AG08395 (cell line): ENCODE data around the gene TENT4B.

Experiments used
- DNase-seq: peaks from one replicate; pipeline ENCODE4 v3.0.0; 2012; ENCODE audit warnings: mixed read lengths, low spot score

The TENT4B gene

DNA sequence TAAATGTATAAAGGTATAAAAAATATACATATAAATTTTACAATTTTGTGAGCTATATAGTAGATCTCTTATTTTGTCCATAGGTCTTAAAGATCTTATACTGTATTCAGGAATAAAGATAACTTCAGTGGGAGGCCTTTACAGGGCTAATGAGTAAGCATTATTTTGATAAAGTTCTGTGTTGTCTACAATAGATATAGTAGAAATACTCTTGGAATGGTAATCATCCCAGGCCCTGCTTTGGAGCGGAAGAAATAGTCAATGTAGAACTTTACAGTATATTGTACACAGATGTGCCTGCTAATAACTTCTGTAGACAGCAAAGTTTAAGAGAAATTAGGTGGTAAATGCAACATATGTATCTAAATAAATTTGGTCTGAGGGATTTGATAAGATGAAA, 42.6 kb downstream of the TENT4B start:
- no peak for DNase-seq

DNA sequence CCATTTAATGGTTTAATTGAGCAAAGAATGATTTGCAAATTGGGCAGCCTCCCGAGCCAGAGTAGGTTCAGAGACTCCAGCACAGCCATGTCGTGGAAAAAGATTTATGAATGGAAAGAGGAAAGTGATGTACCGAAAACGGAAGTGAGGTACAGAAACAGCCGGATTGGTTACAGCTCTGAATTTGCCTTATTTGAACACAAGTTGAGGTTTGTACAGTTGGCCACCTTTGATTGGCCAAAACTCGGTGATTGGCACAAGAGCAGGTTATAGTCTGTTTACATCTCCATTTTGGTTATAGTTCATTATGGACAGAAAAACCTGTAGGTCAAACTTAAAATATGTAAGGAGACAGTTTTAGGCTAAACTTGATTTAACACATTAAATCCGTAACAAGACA, 44.5 kb downstream of the TENT4B start:
- DNase-seq: no peak

DNA sequence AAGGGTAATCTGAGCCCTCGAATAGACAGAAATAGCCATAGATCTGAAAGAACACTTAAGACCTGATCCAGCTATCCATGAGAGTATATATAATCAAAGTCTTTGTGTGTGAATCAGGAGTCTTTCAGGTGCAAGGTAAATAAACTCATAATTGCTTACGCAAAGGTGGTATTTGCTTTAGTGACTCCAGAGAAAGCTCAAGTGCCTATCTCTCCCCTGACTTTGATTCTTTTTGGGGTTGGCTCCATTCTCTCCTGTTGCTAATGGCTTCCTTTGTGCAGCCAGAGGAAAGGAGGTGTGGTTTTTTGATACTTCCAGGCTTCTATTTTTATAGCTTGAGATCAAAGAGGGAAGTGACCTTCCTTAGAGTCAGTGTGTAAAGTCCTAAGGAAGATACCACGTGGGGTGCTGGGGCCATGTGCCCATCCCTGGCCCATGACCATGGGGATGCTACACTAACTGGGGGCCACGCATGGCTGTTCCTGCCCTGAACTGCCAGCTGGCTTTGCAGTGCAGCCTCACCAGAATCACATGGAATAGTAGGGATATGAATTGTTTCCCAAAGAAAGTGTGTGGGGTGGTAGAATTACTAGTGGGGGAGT, 45.8 kb downstream of the TENT4B start:
- DNase-seq: no peak

DNA sequence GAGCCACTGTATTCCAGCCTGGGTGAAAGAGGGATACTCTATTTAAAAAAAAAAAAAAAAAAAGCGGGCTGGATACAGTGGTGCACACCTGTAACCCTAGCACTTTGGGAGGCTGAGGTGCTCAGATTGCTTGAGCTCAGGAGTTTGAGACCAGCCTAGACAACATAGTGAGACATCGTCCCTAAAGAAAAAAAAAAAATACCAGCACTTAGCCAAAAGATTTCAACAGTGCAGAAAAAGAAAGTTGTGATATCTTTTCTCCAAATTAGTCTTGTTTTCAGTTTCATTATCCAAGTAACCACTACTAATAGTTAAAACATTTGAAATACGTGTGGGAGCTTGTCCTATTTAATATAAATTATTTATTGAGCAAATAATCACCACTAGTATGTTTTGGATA, 48.7 kb downstream of the TENT4B start:
- DNase-seq: no peak

DNA sequence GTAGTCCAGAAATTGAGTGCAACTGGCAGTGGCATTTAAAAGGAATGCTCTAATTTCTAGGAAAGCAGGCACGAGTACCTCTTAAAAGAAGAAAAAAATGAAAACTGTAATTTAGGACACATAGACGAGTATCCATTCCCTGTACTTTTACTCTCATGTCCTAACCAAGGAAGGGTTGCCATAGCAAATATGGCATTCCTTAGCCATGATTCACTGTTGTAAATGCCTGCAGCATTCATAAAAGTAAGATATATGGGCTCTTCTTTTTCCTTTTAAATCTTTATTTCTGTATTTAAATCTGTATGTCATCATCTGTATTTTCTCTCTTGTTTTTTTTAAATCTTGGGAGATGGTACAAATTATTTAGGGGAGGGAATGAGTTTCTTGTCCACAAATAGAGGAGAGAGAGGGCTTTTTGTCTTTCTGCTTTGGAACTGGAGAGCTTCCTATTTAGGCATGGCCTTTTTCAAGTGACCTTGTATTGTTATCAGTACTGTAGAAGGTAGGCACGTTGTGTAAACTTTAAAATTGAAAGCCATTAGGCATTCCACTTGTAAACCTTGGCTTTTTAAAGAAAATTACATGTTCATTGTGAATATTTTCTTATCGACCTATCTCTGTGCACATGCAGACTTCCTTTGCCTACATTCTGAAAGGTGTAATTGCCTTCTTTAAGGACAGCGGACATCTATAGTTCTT, 50.0 kb downstream of the TENT4B start:
- DNase-seq: peak; percentile 88

DNA sequence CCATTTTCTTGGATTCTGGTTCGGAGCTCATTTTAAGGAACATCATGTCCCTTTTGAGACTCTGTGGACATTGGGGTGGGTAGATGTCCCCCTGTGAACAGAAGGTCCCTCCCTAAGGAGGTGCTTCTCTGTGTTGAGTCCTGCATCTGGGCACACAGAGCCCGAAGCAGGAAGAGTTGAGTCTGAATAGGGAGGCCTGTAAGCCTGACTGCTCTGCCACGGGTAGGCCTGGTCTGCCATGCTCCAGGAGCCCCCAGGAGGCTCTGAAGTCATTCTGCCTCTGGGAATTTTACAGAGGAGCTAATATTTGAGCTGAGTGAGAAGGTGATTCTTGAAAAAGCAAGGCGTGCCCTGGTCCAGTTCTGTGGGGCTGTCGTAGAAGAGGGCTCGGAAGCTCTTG, 50.6 kb downstream of the TENT4B start:
- no peak for DNase-seq

DNA sequence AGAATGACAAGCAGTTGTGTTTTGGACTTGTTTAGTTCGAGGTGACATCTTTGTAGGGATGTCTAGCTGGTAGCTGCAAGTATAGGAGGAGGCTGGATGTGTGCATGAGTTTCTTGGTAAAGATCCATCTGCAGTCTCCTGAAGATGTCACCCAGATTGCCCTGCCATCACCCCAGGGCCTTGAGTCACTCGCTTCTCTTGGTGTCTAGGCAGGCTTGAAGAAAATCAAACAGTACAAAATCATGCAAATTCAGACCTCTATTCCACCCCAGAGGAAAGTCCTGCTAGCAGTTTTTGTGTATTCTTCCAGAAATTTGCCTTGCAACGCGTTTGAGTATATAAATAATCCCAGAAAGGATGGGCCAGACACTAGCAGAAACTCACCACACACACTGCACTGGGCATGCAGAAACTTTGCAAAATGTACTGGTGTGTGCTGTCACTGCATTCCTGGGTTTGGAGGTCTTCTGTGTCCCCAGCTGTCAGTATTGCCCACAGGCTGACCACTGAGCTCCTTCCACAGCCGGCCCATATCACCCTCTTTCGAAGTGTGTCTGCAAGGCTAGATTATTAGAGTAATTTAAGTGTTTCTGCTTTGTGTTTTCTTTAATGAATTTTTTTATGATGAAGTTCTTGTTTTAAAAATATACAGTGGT, 51.5 kb downstream of the TENT4B start:
- DNase-seq: peak; percentile 42

DNA sequence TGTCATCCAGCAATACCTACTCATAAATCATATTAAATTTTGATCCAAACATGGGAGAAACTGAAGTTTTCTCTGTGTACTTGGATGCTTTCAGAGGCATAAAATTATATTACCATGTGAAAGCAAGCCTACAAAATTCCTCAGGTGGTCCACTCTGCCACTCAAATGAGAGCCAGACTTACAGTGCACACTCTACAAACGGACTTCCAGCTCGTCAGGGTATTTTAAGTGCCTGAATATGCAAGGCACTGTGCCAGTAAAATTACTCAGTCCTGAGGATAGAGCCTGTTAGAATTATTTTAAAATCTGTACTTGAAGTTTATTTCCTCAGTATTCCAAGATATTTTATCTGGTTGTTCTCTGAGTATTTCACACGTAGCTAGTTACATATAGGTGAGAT, 54.5 kb downstream of the TENT4B start:
- peak; percentile 31 for DNase-seq

DNA sequence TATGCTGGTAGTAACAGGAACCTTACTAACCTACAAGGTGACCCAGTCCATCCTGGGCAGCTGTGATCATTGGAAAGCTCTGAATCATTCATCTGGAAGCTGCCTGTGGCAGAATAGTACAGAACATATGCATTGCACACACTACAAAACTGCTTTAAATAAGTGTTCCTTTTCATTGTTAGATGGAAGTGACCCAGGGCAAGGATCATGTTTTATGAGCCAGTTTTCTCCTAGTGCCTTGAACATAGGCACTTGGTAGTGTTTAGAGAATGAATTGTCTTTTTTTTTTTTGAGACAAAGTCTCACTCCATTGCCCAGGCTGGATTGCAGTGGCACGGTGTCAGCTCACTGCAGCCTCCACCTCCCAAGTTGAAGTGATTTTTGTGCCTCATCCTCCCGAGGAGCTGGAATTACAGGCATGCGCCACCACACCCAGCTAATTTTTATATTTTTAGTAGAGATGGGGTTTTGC, 55.4 kb downstream of the TENT4B start:
- DNase-seq: peak; percentile 28

DNA sequence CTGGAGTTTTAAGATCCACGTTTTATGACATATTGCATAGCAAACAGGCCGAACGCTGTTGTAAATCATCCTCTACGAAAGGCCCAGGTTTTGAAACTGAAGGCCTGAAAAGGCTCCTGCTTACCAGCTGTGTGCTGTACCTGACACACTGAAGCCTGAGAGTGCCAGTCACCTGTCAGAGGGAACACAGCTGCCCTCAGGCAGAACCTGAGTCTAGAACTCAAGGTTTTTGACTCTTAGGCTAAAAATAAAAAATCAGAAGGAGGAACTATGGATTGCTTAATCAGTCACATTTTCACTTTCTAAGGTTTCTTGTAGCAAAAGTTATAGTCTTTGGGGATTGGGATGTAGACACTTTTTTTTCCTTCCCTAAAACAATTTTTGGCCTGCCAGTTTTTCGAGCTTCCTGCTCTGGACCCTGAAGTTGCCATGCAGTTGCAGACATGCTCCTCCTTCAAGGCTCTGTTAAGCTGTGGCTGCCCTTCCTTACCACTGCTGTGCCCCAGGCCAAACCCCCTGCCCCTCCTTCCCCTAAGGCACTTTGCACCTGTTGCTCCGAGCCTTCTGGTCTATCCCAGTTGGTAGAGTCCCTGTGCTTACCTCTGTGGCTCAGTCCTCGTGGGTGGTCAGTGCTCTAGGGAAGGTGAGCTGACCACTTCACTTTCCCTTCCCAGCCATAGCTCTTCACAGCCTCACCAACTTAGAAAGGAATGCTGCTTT, 56.6 kb downstream of the TENT4B start:
- DNase-seq: no peak

DNA sequence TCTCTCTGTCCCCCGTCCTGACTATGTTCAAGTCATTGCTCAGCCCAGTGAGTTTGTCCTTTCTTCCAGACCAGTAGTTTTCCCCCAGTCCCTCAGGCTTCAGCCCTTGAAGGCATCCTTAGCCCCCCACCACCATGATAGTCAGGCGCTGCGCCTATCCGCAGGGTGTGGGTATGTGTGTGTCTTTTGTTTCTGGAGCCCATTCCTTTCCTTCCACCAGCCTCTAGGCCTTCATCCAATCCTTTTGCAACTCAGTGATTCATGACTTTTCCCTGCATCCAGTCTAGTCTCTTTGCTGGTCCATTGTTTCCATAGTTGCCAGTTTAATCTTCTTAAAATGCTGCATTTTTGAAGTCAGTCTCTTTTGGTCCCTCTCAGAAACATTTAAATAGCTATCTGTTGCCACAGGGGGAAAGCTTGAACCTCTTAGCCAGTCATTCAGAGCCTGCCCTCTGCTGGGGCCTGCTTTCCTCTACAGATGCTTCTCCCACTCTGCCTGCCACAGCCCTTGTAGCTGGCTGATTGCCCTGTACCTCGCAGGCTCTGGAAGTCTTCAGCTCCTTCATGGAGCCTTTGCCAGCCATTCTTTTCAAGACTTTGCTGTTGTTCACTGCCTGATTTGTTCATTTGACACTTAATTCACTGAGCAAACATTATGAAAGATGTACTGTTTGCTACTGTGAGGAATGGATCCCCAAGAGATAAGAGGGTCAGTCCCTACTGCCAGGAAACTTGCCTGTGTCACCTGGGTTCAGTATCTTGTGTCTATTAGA, 57.3 kb downstream of the TENT4B start:
- peak; percentile 87 for DNase-seq

DNA sequence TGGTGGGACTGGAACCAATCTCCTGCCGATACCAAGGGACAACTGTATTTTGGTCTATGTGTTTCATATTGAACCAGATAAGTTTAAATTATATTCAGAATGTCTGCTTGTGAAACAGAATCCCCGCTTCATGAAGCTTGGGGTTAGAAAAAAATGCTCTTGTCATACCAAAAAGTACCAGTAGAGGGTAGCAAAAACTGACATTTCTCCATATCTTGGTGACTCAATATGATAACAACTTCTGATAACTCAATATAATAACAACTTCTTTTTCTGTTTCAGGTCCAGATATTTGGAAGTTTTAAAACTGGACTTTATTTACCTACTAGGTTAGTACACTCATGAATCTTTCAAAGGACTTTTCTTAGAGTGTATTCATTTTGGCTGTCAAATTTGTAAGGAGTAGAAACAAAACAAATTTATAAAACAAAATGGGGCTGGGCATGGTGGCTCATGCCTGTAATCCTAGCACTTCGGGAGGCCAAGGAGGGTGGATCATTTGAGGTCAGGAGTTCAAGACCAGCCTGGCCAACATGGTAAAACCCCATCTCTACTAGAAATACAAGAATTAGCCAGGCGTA, 60.9 kb downstream of the TENT4B start:
- DNase-seq: peak; percentile 46

DNA sequence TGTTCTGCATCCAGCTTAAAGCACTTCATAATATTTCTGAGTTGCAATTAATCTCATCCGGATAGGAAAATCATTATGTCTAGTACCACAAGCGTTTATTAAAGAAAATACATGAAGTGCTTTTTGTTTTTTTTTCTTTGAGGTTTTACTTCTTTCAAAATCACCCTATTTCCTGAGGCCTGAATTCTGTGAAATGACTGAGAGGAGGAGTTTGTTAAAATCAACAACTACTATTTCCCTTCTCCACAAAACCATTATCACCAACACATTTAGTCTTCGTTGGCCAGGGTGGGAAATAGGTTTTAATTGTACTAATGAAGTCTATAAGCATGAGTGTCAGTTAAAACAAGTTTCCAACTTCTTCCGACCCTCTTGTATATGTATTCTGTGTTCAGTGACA, 62.6 kb downstream of the TENT4B start:
- no peak for DNase-seq

DNA sequence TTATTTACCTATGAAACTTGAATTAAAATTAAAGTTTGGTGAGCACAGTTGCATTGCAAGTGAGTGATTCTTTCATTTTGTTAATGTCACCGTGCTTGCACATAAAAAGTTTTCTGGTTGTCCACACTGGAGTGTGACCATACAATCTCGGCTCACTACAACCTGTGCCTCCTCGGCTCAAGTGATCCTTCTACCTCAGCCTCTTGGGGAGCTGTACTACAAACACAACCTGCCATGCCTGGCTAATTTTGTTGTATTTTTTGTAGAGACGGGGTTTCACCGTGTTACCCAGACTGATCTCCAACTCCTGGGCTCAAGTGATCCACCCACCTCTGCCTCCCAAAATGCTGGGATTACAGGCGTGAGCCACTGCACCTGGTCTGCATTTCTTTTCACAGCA, 63.1 kb downstream of the TENT4B start:
- no peak for DNase-seq

DNA sequence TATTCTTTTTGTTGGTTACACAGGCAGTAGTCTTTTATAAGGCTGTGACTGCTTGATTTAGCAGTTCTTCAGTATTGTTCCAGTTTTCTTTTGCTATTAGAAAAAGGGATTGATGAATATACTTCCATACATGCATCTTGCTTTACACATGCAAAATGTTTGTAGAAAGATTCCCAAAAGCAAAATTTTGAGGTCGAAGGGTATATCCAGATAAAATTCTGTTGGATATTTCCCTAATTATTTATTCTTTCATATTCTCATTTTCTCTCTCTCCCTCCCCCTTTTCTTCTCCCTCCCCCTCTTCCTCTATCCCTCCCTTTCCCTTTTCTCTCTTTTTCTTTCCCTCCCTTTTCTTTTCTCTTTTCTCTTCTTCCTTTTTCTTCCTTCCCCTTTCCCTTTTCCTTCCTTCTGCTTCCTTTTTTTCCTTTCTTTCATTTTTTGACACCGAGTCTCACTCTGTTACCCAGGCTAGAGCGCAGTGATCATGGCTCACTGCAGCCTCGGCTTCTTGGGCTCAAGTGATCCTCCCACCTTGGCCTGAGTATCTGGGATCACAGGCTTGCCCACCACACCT, 66.4 kb downstream of the TENT4B start:
- no peak for DNase-seq

DNA sequence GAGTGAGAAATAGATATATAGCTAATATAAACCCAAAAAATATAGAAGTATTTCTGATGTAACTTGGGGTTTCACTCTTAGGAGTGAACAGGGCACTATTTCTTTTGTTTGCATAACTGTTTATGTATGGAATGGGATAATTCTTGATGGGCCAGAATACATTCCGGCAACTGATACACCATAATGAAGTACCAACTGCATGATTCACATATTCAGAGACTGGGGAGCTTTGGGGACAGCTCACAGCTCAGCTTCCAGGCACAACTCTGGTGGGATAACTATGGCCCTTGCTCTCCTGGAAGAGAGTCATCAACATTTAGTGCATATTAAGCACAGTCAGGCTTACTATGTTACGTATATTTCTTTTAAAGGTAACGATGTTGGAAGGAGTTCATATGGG, 71.2 kb downstream of the TENT4B start:
- no peak for DNase-seq

DNA sequence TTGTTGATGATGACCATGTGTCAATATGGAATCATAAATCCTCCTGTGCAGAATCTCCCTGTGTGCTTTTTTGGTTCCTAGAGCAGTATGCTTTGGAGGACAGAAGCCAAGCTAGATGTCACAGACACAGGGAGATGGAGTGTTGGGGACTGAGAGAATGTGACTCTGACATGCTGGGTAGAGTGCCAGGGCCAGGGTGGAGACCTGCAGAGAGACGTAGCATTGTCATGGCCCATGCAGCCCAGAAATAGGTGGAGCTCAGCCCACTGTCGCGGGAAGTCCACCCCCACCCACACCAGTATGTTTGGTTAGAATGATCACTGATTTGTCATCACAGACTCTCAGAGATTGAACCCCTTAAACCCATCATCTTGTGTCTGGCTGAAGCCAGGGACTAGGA, 74.0 kb downstream of the TENT4B start:
- no peak for DNase-seq

DNA sequence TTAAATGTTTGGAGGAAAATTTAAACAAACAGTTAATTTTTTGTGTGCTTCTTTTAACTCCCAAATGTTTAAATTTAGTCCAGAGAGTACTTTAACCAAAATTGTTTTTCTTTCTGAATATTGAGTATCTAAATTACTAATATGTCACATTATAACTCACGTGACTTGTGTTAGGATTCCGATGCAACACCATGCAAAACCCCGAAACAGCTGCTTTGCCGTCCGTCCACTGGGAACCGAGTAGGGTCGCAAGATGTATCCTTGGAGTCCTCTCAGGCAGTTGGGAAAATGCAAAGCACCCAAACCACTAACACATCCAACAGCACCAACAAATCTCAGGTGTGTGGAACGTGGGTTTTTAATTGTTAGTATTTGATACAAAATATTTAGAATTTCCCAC, 74.6 kb downstream of the TENT4B start:
- no peak for DNase-seq

DNA sequence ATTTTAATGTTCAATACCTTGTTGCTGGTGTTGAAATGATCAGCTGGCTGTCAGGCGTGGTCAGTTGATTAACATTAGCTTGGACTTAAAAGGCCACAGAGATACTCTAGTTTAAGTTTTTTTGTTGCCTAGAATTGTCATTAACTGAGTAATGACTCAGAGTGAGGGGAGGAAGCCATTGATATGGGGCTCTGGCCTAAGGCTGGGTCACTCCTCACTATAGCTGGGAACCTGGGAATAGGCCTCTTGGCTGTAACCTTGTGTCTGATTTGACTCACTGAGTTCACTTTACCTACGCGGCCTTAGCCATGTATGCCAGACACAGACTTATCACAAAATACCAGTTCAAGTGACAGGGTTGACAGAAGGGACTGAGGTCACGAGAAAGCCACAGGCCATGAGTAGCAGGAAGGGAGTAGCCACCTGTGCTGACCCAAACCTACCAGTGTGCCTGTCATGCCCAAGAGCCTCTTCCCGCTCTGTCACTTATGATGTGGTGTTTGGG, 75.3 kb downstream of the TENT4B start:
- no peak for DNase-seq

DNA sequence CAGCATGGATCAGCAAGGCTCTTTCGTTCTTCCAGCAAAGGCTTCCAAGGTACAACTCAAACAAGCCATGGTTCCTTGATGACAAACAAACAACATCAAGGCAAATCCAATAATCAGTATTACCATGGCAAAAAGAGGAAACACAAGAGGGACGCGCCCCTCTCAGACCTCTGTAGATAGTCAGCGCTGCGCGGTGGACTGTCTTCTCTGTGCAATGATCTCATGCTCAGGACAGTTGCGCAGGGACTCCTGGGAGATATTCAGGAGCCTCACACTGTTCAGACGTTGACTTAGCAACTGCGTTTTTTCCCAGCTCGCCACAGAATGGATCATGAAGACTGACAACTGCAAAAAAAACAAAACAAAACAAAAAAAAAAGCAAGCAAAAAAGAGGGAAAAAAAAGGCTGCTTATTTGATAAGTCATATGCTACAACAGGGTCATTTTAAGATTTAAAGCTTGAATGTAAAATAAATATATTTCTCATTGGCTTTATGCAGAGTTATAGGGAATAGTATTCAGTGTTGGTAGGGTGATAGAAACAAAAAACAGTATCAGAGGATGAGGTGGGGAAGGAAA, 76.1 kb downstream of the TENT4B start:
- no peak for DNase-seq
